Thyroid gland (tissue), 4 donors: ENCODE measurements around the gene E2F8.

Experiments used
- CTCF ChIP-seq, 6 experiments: fragments of 200-600 bp in 3 of 6; fragments of 450-650 bp in 3 of 6; sonication (generic) in 3 of 6; IDR thresholded peaks; one replicate each; pipeline ENCODE4 v1.5.1; 2016 to 2019; ENCODE audit warnings: antibody characterized with exemption in 6 of 6, mild to moderate bottlenecking in 2 of 6, inconsistent platforms in 1 of 6, moderate library complexity in 1 of 6
- POLR2A ChIP-seq, 2 donors: fragments of 450-650 bp; IDR thresholded peaks; one replicate each; pipeline ENCODE4 v1.6.1; 2017; ENCODE audit warnings: antibody characterized with exemption in 2 of 2, mild to moderate bottlenecking in 2 of 2, moderate library complexity in 1 of 2

- TF ChIP-seq CTCF (IDR thresholded peaks at IDR 0.05) (no peak), POLR2A (IDR thresholded peaks at IDR 0.05) (no peak)
Observed at GRCh38 chr11:19251577-19251976, 10.8 kb upstream of the E2F8 start.
